Calu3 (cell line): Measurements from ENCODE around the gene ITGAV. TPM values are rescaled to one million over a fixed set of nuclear protein-coding genes. Genes with fewer than 3 reads are reported as not detected.

ENCODE experiments used
- BruUV-seq: library from RNA; stranded (reverse); fragments of 400-500 nt; replicated peaks from 2 replicates; lab custom pipeline; 2021; lab: Mats Ljungman, UMichigan
- CTCF ChIA-PET: fragments of 300-600 bp; sonication (Branson Sonifier 250); formaldehyde crosslinking; loops from one replicate; lab custom pipeline; 2022; ENCODE audit warnings: antibody characterized with exemption; lab: Charles Lee
- DNase-seq: peaks from one replicate; pipeline ENCODE4 v3.0.0; 2022
- H3K27ac Mint-ChIP-seq: one replicate; pipeline ENCODE4 v1.8.0; 2022; ENCODE audit warnings: mixed read lengths; ENCODE audit not compliant: unreplicated experiment
- H3K27me3 Mint-ChIP-seq: one replicate; pipeline ENCODE4 v1.8.0; 2022; ENCODE audit warnings: mixed read lengths; ENCODE audit not compliant: unreplicated experiment
- H3K36me3 Mint-ChIP-seq: one replicate; pipeline ENCODE4 v1.8.0; 2022; ENCODE audit warnings: mild to moderate bottlenecking, moderate library complexity, mixed read lengths; ENCODE audit not compliant: insufficient read depth, unreplicated experiment
- H3K4me1 Mint-ChIP-seq: one replicate; pipeline ENCODE4 v1.8.0; 2022; ENCODE audit warnings: mild to moderate bottlenecking, low read depth, mixed read lengths; ENCODE audit not compliant: unreplicated experiment
- H3K4me3 Mint-ChIP-seq: one replicate; pipeline ENCODE4 v1.8.0; 2022; ENCODE audit warnings: mild to moderate bottlenecking, low read depth, moderate library complexity, mixed read lengths; ENCODE audit not compliant: unreplicated experiment
- H3K9me3 Mint-ChIP-seq: one replicate; pipeline ENCODE4 v1.8.0; 2022; ENCODE audit warnings: low read depth, mixed read lengths; ENCODE audit not compliant: unreplicated experiment
- intact Hi-C: fragments of 100-400 bp; cut with micrococcal nuclease; formaldehyde crosslinking; loops from one replicate; pipeline ENCODE4 v1.10.0; 2022; ENCODE audit not compliant: unreplicated experiment
- total RNA-seq: library from RNA; stranded (reverse); gene quantifications from 2 replicates; pipeline ENCODE4 v1.2.3, GENCODE V29; 2022
- TF ChIP-seq, protein P1 (sequence below): fragments of 200-600 bp; IDR thresholded peaks from one replicate; pipeline ENCODE4 v1.8.0; 2022; ENCODE audit warnings: antibody characterized with exemption; ENCODE audit not compliant: unreplicated experiment

ITGAV gene
- total RNA-seq, 1 experiment from 2014 or later, result 146 TPM

DNA sequence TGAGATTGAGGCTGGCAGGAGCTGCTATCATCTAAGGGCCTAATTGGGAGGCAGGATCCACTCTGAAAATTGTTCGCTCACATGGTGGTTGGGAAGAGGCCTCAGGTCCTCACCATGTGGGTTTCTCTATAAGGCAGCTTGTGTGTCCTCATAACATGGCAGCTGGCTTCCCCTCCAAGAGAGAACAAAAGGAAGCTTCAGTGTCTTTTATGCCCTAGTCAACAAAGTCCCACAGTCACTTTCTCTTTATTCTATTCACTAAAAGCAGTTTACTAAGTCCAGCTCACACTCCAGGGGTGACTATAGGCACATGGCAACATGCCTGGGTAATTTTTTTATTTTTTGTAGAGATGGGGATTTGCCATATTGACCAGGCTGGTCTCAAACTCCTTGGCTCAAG is 5.8 kb upstream of the ITGAV start:
- TF ChIP-seq, protein P1, sequence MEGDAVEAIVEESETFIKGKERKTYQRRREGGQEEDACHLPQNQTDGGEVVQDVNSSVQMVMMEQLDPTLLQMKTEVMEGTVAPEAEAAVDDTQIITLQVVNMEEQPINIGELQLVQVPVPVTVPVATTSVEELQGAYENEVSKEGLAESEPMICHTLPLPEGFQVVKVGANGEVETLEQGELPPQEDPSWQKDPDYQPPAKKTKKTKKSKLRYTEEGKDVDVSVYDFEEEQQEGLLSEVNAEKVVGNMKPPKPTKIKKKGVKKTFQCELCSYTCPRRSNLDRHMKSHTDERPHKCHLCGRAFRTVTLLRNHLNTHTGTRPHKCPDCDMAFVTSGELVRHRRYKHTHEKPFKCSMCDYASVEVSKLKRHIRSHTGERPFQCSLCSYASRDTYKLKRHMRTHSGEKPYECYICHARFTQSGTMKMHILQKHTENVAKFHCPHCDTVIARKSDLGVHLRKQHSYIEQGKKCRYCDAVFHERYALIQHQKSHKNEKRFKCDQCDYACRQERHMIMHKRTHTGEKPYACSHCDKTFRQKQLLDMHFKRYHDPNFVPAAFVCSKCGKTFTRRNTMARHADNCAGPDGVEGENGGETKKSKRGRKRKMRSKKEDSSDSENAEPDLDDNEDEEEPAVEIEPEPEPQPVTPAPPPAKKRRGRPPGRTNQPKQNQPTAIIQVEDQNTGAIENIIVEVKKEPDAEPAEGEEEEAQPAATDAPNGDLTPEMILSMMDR, result no peak
- Mint-ChIP-seq H3K4me1 (peaks cover 20% of the 10 kb centered on the region), H3K9me3 (no peaks in the 10 kb centered on the region), H3K36me3 (peaks cover 1% of the 10 kb centered on the region), H3K27ac (no peak overlapping the region), H3K27me3 (no peaks in the 10 kb centered on the region), H3K4me3 (no peak overlapping the region)
- BruUV-seq, result no TSS peak
- intact Hi-C loops, result no loop called here
- CTCF ChIA-PET, result no interaction called here
- DNase-seq, result no peak

GRCh38 chr2:186588421-186588820 is 1.4 kb upstream of the ITGAV start:
- intact Hi-C loops, result no loop called here
- Mint-ChIP-seq H3K36me3 (peaks cover 33% of the 10 kb centered on the region), H3K4me1 (peaks cover 26% of the 10 kb centered on the region), H3K27me3 (no peaks in the 10 kb centered on the region), H3K9me3 (no peaks in the 10 kb centered on the region), H3K4me3 (no peak overlapping the region), H3K27ac (no peak overlapping the region)
- TF ChIP-seq, protein P1, result no peak
- CTCF ChIA-PET, result no interaction called here
- BruUV-seq, result no TSS peak
- DNase-seq, result no peak

DNA sequence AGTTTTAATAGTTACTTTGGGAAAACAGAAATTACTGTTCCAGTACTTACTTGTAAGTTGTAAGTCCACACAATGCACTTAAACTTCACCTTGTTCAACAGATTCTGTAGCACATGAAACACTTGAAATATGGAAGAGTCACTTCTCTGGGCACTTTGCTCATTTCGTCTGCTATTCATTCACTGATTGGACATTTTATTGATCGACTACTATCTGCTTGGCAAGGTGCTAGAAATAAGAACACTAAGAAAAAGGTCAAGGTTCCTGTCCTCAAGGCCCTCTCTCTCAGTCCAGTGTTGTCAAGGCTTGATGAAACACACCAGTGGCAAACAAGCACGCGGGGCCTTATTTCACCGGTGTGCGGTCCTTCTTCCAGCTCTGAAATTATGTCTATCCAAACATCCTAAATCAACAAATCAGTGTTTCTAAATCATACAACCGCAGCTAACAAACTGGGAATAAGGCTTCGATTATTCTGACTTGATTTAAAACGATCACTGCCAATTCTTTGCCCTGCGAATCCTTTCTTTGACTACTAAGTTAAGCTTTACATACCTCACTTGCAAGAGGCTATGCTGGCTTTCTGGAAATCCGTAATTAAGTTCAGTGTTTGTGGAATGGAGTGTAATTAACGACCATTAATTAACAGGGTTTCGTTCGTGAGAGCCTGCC is 780 bp upstream of the ITGAV start:
- peaks cover 33% of the 10 kb centered on the region for H3K4me1 Mint-ChIP-seq
- BruUV-seq, result TSS peak; percentile 88

DNA sequence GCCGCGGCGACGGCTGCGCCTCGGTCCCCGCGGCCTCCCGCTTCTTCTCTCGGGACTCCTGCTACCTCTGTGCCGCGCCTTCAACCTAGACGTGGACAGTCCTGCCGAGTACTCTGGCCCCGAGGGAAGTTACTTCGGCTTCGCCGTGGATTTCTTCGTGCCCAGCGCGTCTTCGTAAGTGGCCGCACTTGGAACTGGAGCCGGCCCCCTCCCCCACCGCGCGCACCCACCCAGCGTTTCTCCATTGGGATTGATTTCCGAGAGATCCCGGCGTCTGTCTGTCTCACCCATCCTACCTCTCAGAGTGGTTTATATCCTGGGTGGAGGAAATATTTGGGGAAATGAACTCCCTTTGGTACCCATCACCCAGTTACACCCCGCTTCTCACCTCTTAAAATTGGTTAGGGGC is 498 bp downstream of the ITGAV start:
- Mint-ChIP-seq H3K36me3 (peaks cover 39% of the 10 kb centered on the region), H3K9me3 (no peaks in the 10 kb centered on the region), H3K27me3 (no peaks in the 10 kb centered on the region), H3K4me1 (peaks cover 37% of the 10 kb centered on the region), H3K27ac (peak overlapping the region; percentile 63), H3K4me3 (peak overlapping the region; percentile 78)
- peak; percentile 51 for DNase-seq
- intact Hi-C loops, result loop anchor here (5.0 kb wide), 1 partner anchor 52 kb away; no protein-coding TSS in a partner anchor
- TF ChIP-seq, protein P1, result no peak
- CTCF ChIA-PET, result interaction anchor here (0.6 to 1.7 kb wide), 7 partner anchors 15 to 104 kb away, joined by 3 to 8 read pairs (median 4); no protein-coding TSS in a partner anchor
- no TSS peak for BruUV-seq

More for the DNA sequence above, 780 bp upstream of the ITGAV start:
- CTCF ChIA-PET, result interaction anchor here (0.6 to 1.7 kb wide), 8 partner anchors 14 to 55 kb away, joined by 3 to 8 read pairs (median 4); no protein-coding TSS in a partner anchor
- Mint-ChIP-seq H3K4me3 (peak overlapping the region; percentile 78), H3K27me3 (no peaks in the 10 kb centered on the region), H3K9me3 (no peaks in the 10 kb centered on the region), H3K36me3 (peaks cover 34% of the 10 kb centered on the region), H3K27ac (peak overlapping the region; percentile 63)
- TF ChIP-seq, protein P1, result no peak
- DNase-seq, result no peak
- intact Hi-C loops, result no loop called here
